DND-41 (cell line): Measurements from ENCODE around the gene CTU2.

Source experiments
- EZH2 ChIP-seq: IDR thresholded peaks from 3 replicates; pipeline ENCODE4 v1.6.1; 2012; ENCODE audit warnings: borderline replicate concordance, low read depth, mild to moderate bottlenecking, moderate library complexity, low read length, inconsistent platforms; ENCODE audit not compliant: severe bottlenecking
- TF ChIP-seq, protein P1 (sequence below): IDR thresholded peaks from 2 replicates; pipeline ENCODE4 v1.5.1; 2012; ENCODE audit warnings: borderline replicate concordance, low read length, moderate library complexity, mild to moderate bottlenecking; ENCODE audit not compliant: poor library complexity, severe bottlenecking; ENCODE audit errors: extremely low read depth

GRCh38 chr16:88758227-88758943 is 52.1 kb downstream of the CTU2 start:
- no peak for TF ChIP-seq EZH2
- TF ChIP-seq, protein P1, sequence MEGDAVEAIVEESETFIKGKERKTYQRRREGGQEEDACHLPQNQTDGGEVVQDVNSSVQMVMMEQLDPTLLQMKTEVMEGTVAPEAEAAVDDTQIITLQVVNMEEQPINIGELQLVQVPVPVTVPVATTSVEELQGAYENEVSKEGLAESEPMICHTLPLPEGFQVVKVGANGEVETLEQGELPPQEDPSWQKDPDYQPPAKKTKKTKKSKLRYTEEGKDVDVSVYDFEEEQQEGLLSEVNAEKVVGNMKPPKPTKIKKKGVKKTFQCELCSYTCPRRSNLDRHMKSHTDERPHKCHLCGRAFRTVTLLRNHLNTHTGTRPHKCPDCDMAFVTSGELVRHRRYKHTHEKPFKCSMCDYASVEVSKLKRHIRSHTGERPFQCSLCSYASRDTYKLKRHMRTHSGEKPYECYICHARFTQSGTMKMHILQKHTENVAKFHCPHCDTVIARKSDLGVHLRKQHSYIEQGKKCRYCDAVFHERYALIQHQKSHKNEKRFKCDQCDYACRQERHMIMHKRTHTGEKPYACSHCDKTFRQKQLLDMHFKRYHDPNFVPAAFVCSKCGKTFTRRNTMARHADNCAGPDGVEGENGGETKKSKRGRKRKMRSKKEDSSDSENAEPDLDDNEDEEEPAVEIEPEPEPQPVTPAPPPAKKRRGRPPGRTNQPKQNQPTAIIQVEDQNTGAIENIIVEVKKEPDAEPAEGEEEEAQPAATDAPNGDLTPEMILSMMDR, result no peak
